GM13977 (cell line): ENCODE measurements around the gene KCNMB2.

Source experiments
- DNase-seq: peaks from one replicate; pipeline ENCODE4 v3.0.0; 2012; ENCODE audit warnings: low spot score
- in situ Hi-C: fragments of 300-500 bp; cut with MboI; formaldehyde crosslinking; loops from one replicate; pipeline ENCODE4 v1.12.0; 2022; ENCODE audit warnings: low sequenced_read_pairs, low pct_unique_long_range_greater_than_20kb, mixed read lengths, inconsistent platforms; ENCODE audit not compliant: unreplicated experiment
- TF ChIP-seq, protein P1 (sequence below): IDR thresholded peaks from 2 replicates; pipeline ENCODE4 v1.5.1; 2012; ENCODE audit warnings: mild to moderate bottlenecking, control low read depth; ENCODE audit not compliant: insufficient read depth; ENCODE audit errors: extremely low read depth, missing control alignments

Gene KCNMB2

GRCh38 chr3:178597371-178597770 lies 61.1 kb downstream of the KCNMB2 start:
- DNase-seq, result no peak
- TF ChIP-seq, protein P1, sequence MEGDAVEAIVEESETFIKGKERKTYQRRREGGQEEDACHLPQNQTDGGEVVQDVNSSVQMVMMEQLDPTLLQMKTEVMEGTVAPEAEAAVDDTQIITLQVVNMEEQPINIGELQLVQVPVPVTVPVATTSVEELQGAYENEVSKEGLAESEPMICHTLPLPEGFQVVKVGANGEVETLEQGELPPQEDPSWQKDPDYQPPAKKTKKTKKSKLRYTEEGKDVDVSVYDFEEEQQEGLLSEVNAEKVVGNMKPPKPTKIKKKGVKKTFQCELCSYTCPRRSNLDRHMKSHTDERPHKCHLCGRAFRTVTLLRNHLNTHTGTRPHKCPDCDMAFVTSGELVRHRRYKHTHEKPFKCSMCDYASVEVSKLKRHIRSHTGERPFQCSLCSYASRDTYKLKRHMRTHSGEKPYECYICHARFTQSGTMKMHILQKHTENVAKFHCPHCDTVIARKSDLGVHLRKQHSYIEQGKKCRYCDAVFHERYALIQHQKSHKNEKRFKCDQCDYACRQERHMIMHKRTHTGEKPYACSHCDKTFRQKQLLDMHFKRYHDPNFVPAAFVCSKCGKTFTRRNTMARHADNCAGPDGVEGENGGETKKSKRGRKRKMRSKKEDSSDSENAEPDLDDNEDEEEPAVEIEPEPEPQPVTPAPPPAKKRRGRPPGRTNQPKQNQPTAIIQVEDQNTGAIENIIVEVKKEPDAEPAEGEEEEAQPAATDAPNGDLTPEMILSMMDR, result no peak
- in situ Hi-C loops, result no loop called here

- TF ChIP-seq, protein P1, result no peak
- DNase-seq, result no peak
- in situ Hi-C loops, result no loop called here
Observed at GRCh38 chr3:178602856-178603255, 66.6 kb downstream of the KCNMB2 start.

- in situ Hi-C loops, result no loop called here
- TF ChIP-seq, protein P1, result no peak
- DNase-seq, result no peak
Observed at GRCh38 chr3:178603735-178604134, 67.5 kb downstream of the KCNMB2 start.

DNA sequence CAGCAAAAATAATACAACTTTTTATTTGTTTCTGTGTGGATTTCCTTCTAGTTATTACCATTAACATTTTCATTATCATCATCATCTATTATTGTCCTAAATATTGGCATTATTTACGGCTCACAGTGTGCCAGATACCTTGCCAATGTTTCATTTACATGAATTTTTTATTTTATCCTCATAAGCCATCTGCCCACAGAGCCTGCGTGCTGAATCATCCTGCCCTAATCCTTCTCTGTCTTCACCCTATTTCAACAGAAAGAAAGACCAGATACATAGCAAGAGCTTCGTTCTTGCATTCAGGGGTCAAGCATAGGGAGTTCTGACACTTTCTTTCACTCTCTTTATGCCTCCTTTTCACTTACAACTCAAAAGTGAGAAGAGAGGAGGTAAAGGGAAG lies 82.0 kb downstream of the KCNMB2 start:
- in situ Hi-C loops, result no loop called here
- TF ChIP-seq, protein P1, result no peak
- DNase-seq, result no peak

DNA sequence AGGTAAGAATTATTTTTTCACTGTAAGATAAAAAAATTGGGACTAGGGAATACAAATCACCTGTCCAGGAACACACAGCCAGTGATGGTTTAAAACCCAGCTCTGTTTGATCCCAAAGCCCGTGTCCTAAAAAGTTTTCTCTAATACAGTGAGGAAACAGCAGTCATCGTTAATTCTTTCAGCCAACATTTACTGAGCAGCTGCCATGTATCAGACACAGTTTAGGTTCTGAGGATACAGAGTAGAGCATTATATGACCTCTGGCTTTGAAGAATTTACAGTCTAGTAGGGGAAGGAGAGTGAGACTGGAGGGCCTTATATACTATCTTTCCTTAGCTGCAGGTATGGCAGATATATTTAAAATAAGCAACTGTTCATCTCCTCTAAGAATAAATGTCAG lies 82.7 kb downstream of the KCNMB2 start:
- TF ChIP-seq, protein P1, result no peak
- no peak for DNase-seq
- in situ Hi-C loops, result no loop called here

DNA sequence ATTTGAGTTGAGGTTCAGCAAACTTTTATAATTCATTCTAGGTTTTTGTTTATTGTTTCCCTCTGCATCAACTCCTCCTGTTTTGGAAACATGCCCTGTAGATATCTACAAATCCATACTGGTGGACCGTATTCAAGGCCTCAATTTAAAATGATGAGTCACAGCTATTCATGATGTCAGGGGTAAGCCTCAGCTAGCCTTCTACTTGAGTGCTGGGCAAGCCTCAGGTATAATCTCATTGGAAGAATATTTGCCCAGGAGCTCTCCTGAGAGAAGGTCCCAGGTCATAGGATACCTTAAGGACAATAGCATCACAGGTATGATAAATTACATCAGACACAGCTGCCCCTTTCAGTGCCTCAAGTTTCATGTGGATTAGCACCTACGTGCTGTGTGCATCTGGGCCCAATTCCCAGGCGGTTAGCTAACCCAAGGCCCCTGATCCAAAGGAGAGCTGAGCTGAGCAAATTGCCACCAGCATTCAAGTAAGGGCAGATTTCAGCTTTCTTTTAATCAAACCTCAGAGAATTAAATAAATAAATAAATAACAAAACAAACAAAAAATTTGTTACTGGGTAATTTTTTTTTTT lies 87.5 kb downstream of the KCNMB2 start:
- TF ChIP-seq, protein P1, result no peak
- in situ Hi-C loops, result no loop called here
- no peak for DNase-seq

DNA sequence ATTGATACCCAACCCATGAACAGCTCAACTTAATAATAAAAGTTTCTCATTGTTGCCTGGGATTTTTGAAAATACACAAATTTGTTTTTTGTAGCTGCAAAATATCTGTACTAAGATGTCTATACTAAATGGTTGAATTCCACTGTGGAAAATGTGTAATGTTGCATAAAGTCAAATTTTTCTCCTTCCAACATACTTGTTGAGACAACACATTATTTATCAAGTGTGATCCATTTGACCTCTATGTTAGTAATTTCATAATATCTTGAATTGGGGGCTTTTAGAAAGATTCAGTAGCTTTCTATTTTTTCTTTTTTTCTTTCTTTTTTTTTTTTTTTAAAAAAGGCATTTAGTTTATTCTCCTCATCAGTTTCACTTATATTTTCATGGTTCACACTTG lies 88.0 kb downstream of the KCNMB2 start:
- in situ Hi-C loops, result no loop called here
- DNase-seq, result no peak
- TF ChIP-seq, protein P1, result no peak
